Activated CD4-positive, alpha-beta T cell treated with anti-CD3 and anti-CD28 coated beads for 48 hours (primary cell): ENCODE measurements around the gene KRT39.
"Not testable (repeated sequence)": the region's sequence is repeated elsewhere in the genome, so short reads cannot be mapped to it uniquely, and the experiment has no call there.

Experiments
- DNase-seq: peaks from one replicate; pipeline ENCODE4 v3.0.0-alpha.2; 2020

KRT39 gene

DNA sequence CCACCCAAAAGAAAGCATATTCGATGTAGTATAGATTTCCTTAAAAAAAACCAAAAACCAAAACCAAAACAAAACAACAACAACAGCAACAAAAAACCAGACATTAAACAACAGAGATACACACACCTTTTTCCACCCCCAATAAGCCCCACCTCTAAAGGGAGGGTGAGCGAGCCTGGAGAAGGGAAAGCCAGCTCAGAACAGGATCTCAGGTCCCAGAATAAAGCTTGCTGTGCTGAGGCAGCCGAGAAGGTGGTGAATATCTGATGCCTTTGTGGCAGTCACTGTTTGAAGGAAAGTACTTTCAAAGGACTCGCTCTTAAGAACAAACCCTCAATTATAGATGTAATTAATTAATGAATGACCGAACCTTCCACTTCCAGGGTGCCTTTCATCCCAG is 29.8 kb downstream of the KRT39 start:
- DNase-seq = no peak

DNA sequence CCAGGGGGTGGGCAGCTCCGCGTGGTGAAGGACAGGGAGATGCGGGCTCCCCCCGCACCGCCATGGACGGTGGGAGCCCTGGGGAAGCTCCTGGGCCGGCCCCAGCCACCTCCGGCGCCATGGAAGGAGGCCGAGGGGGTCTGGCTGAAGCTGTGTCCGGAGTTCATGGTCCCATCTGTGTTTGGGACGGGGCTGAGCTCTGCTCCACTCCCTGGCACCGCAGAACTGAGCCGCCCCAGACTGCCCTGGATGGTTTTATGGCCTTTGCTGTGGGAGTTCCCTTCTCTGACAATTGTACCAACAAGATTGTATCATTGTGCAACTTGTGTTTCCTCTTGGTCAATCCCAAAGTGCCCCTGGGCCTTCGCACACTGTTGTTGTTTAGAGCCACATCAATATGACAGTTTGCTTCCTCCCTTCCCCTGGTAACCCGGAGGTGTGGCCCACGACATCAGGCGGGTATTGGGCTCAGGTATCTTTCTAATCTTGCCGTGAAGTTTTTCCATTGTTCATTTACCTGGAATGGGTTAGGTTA is 30.2 kb downstream of the KRT39 start:
- DNase-seq = no peak

DNA sequence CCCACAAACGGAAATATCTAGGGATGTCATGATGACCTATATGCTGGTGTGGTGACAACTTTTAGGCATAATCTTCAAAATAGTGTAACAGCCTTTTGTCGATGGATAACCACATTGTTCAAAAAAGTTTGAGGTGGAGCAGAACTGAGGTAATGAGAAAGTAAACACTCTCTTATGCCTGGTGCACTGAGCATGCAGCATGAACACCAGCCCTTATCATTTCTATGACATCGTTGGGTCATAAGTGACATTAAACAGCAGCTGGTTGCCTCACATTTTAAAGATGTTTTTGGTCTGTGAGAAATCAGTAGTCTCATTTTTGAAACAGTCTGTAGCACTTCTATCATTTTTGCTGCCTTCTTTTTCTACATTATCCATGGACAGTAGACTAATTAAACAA is 31.1 kb downstream of the KRT39 start:
- no peak for DNase-seq

DNA sequence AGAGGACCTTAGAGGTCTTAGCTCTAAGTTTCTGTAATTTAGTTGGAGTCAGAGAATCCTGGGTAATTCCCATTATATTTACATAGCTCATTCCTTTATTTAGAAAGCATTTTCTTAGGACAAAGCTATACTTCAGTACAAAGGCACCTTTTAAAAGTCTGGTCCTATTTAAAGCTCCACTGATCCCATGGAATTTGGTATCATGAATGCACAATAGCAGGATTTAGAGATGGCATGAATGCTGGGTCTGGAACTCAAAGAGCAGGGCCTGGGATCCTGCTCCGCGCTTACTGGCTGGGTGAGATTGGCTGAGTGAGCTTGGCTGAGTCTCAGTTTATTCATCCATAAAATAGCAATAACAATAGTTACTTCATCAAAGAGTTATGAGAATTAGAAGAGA is 34.1 kb downstream of the KRT39 start:
- no peak for DNase-seq

DNA sequence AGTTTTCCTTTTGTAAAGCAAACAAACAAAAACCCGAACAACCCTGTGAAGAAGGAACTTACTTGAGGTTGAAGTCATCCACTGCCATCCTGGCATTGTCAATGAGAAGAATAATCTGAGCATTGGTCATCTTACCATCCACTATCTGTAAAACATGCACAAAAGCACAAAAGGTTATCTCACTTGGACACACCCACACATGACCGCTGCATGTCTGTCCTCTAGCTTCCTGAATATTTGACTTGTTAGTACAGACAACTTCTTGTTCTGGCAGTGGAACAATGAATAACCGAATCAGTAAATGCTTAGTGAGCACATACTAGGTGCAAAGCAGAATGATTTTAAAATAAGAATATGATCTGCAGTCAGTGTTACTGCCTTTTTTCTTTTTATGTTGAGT is 35.4 kb downstream of the KRT39 start:
- no peak for DNase-seq

DNA sequence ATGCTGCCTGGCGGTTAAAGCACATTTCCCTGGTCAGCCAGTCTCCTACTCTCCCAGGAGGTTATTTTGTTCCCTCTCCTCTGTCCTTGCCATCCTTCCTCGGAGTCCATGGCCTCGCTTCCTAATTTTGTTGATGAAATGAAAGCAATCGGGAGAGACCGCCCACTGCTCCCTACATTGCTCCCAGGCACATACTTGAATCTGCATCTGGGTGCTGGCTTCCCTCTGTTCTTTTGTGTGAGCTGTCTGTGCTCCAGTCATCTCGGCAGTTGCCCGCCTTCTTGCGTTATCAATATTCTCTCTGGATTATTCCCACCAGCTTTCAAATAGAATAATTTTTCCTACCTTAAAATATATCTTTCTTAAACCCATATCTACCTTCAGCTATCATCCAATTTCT is 40.4 kb downstream of the KRT39 start:
- no peak for DNase-seq

DNA sequence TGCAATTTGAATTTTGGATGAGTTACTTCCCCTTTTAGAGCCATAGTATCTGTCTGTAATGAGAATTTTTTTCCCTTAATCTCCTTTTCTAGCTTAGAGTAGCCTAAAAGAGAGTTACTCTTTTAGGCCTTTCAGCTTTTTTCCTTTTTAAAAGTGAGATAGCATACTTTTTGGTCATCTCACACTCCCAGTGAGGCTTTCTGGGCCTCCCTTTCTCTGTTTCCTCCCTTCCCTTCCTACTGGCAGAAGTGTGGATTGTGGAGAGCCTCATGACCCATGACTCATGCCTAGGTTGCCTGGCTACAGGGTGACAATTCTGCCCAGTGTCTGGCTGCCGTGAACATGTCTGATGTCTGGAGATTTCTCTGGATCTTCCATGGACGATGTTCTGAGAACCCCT is 44.5 kb downstream of the KRT39 start:
- no peak for DNase-seq

DNA sequence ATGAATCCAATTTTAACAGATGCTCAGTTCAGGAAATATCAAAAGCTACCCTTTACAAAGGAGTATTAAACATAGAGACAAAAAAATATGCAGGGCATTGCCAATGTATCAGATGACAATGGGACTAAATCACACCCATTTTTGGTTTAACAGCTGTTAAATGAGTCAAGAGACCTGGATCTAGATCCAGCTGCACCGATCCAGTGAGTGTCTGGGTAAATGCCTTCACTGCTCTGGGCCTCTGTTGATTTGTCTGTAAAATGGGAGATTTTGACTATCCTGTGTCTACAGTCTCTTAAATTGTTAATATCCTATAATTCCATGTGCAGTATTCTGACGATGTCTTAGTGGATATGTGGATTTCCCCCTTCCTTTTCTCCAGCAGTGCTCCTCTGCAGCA is 45.7 kb downstream of the KRT39 start:
- DNase-seq = no peak

DNA sequence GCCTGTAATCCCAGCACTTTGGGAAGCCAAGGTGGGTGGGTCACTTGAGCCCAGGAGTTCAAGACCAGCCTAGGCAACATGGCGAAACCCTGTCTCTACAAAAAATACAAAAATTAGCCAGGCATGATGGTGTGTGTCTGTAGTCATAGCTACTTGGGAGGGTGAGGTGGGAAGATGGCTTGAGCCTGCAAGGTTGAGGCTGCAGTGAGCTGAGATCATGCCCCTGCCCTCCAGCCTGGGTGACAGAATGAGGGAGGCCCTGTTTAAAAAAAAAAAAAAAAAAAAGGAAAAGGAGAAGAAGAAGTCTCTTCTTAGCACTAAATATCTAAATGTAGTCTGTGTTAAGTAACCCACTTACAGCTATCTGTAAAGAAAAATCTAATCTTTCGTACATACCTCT is 49.6 kb downstream of the KRT39 start:
- not testable (repeated sequence) for DNase-seq

DNA sequence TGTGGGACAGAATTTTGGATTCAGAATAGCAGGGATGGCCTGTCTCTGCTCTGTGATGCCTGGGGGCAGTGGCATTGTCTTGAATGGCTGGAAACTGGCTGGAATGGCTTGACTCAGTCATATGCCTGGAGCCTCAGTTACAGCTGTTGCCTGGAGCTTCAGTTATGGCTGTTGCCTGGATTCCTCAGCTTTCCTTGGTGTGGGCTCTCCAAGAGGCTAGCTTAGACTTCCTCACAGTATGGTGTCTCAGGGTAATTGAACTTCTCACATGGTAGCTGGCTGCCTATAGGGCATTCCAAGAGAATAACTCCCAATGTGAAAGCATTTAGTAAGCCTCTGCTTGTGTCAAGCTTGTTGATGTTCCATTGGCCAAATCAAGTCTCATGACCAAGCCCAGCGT is 50.4 kb downstream of the KRT39 start:
- no peak for DNase-seq

DNA sequence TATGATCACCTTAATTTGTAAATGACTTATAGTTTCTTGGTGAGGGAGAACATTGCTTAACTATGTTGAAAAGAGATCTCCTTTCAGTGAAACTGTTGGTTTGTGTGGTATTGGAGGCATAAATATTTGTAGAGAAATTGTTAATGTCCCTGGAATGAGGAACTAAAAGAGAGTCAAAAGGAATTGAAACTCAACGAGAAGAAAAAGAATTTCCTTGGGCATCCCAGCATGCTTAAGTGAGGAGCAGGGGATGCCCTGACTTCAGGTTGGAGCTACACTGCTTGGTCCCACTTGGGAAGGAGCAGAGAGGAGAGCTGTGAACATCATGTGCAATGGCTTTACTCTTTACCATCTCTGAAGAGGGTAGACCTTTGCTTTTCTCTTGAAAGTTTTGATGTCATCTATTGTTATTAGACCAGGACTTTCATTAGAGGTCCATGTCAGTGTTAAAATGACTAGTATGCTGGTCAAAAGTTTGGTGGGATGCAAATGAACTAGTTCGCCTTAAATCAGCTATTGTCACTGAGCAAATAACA is 51.0 kb downstream of the KRT39 start:
- DNase-seq = no peak

DNA sequence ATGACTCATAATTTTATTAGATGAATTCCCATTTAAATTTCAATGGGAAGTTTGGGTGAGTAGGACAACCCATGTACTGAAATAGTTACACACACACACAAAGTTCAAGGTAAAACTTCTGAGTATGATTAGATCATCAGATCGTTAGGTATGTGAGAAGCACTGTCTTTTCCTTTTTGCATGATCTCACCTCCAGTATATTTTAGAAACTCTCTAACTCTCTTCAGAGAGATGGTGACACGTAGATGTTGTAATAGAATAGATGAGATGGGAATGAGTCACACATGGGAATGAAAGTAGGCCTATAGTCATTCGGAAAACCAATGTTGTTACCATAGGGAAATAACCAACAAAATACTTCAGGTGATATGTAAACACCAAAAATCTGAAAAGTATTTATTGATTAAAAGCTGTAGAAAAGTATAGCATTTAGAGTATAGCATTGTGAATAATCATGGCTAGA is 51.5 kb downstream of the KRT39 start:
- no peak for DNase-seq

DNA sequence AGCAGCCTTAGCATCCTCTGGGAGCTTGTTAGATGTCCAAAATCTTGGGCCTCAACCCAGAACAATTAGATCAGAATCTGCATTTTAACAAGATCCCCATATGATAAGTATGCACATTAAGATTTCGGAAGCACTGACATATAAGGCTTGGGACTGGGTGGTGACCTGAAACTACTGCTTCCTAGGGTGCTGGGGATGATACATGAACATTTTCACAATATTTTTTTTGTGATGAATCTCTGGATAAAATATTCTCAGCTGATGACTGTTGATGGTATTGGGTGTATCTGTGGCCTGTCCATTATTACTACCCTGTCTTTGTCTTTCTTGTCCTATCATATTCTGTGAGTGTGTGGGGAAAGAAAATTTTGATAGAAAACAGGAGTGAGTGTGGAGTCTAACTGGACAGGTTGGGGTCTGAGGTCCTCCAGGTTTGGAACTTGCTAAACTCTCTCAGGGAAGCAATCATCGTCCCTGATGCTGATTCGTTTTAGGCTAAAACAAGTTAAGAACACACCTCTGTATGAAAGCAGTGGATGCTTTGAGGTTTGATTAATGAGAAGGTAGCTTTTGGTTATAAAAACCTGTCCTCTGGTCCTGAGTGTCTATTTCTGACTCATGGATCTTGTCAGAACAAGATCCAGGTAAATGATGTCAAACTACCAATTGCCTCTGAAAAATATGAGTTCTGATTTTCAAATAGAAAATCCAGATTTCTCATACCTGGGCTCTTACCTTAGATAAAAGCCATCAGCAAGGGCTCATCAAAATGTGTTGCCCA is 52.5 kb downstream of the KRT39 start:
- DNase-seq = no peak

DNA sequence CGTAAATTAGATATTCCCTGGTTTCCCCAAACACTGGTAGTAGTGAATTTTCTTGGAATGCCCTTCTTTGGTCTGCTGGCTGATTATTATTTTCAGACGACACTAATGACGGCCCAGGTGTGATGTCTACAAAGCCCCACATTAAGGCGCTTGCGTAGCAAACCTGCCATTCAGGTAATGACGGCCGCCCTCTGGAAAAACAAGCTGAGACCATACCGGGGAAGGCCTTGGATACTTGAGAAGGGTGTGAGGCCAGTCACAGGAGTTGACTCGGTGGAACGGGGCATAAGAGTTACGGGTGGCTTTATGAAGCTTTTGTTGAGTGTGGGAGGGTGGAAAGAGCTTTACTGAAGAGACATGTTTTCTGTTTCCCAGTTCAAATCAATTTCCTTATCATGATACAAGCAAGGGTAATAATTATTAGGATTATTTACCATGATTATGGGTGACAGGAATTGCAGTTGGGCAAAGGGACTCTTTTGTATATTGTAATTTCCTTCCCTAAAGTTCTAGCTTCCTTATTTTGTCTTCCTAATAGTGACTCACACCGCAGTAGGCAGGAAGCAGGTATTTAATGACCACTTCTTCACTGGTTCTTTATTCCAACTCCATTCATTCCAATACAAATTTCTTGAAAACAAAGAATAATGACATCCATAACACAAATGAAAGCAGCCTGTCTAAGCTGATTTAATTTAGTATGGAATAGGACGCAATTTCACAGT is 54.1 kb downstream of the KRT39 start:
- no peak for DNase-seq

DNA sequence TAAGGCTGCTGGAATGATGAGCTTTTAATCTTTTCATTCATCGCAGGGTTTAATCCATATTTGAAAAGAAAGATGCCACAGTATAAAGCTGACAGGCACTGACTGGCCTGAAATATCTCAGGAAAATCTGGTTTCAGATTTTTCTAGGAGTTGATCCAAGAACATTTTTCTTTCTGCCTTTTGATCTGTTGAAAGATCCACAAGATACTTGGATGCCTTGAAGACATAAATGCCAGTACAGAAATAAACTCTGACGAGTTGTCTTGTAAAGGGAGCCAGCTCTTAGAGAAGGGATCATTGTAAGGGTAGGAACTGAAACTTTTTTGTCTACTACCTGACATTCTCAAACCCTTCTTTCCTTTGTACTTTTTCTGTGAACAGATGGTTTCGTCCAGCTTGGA is 56.3 kb downstream of the KRT39 start:
- no peak for DNase-seq

DNA sequence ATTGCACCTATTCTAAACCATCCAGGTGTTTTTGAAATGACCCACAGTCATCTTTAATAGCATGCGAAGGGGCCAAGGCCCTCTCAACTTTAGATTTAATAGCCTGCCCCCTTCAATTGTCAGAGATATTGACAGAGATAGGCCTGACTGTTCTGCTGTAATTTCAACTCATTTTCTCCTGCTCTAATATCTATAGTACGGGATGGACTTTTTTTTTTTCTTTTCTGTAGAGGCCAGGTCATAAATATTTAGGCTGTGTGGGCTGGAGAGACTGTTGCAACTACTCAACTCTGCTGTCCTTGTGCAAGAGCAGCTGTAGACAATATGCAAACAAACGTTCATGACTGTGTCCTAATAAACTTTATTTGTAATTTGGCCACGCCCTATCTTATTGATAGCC is 57.0 kb downstream of the KRT39 start:
- DNase-seq = no peak

DNA sequence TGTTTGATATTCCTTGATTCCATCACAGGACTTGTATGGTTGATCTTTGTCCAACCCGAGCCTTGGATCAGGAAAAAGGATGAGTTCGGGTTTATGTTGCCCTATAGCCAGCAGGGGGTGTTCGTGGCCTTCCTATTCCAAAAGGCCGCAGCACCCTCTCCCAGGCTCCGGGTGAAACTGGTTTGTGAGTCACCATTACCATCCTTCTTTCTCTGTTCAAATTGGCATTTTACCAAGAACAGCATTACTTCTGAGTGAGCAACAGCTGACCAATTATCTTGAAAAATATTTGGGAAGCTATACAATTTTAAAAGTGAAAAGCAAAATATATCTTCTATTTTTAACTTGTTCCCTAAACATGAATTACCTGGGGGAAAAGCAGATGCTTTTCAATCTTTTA is 57.4 kb downstream of the KRT39 start:
- DNase-seq = peak; percentile 80
